Kidney glomerular epithelial cell (primary cell): ENCODE measurements around the gene AFF2.

Source experiments
- DNase-seq: peaks from one replicate; lab custom pipeline; 2025; lab: John Stamatoyannopoulos, UW

The AFF2 gene

GRCh38 chrX:149010853-149011224 lies 510.4 kb downstream of the AFF2 start:
- DNase-seq, result no peak

- no peak for DNase-seq
Observed at GRCh38 chrX:149013081-149013480, 512.7 kb downstream of the AFF2 start.

- DNase-seq, result no peak
Observed at GRCh38 chrX:149021159-149021558, 520.7 kb downstream of the AFF2 start.

GRCh38 chrX:149022485-149022884 lies 522.1 kb downstream of the AFF2 start:
- no peak for DNase-seq

- no peak for DNase-seq
Observed at GRCh38 chrX:149032449-149032848, 532.0 kb downstream of the AFF2 start.

GRCh38 chrX:149036086-149036485 lies 535.7 kb downstream of the AFF2 start:
- no peak for DNase-seq

GRCh38 chrX:149037281-149037870 lies 537.0 kb downstream of the AFF2 start:
- no peak for DNase-seq

- no peak for DNase-seq
Observed at GRCh38 chrX:149039057-149039456, 538.6 kb downstream of the AFF2 start.

GRCh38 chrX:149040873-149041535 lies 540.6 kb downstream of the AFF2 start:
- no peak for DNase-seq

- no peak for DNase-seq
Observed at GRCh38 chrX:149043401-149043800, 543.0 kb downstream of the AFF2 start.

GRCh38 chrX:149044471-149044870 lies 544.1 kb downstream of the AFF2 start:
- DNase-seq, result no peak

- no peak for DNase-seq
Observed at GRCh38 chrX:149045645-149046210, 545.3 kb downstream of the AFF2 start.
